Measurements from ENCODE around the gene KRTAP1-5.
"Not testable (repeated sequence)": the region's sequence is repeated elsewhere in the genome, so short reads cannot be mapped to it uniquely, and the experiment has no call there.

Gene KRTAP1-5

DNA sequence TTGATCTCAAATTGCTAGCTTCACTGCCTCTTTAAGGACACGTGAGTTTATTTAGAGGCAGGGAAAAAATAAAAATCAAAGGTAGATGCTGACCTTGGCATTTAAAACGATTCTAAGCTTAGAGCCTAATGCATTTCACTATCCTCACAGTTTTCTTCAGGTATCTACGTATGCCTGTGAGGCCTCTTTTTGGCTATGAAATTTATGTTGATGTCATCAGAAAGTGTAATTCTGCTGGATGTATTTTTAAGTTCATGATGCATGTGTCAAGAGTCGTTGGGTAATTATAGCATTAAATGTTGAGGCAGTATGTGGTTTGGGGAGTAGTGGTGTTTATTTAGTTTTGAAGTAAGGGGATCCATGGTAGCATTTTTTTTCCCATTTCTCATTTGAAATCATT, 23.1 kb downstream of the KRTAP1-5 start:
- DNase-seq, result no peak
- TF ChIP-seq POLR2A (IDR thresholded peaks at IDR 0.05; ENCODE audit: low read length) (no peak), GATA1 (IDR thresholded peaks at IDR 0.05; ENCODE audit: low read depth, low read length) (no peak)

DNA sequence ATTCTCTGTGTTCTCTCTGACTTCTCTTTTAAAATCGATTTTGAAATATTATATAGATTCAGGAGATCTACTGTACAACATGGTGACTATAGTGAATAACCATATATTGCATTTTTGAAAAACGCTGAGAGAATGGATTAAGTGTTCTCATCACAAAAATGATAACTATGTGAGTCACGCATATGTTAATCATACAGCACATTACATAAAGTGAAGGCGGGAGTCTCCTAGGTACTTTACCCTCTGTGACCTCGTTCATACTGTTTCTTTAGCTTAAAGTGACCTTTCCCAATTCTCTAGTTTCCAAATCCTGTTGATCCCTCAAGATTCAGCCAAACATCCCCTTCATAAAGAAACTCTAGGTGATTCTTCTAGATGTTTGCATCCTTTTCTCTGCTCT, 24.2 kb downstream of the KRTAP1-5 start:
- no peak for DNase-seq
- TF ChIP-seq GATA1 (IDR thresholded peaks at IDR 0.05; ENCODE audit: low read depth, low read length) (no peak), POLR2A (IDR thresholded peaks at IDR 0.05; ENCODE audit: low read length) (no peak)

DNA sequence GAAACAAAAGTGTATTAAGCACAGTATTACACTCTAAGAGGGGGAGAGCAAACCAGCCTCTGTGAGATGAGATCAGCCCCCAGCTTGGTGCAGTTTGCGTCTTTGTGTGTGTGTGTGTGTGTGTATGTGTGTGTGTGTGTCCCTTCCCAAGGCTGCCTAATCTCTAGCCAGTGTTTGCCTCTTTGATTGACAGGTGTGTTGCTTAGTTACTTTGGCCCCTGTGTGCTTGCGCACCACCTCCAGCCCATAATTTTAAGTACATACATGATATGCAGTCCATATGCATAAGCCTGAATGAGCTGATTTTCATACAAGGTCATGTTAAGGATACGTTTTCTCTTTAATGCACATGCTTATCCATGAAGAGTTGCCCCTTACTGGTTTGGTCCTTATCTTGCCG, 25.2 kb downstream of the KRTAP1-5 start:
- no peak for TF ChIP-seq POLR2A (IDR thresholded peaks at IDR 0.05; ENCODE audit: low read length)
- TF ChIP-seq GATA1 (IDR thresholded peaks at IDR 0.05; ENCODE audit: low read depth, low read length), result no peak
- no peak for DNase-seq

DNA sequence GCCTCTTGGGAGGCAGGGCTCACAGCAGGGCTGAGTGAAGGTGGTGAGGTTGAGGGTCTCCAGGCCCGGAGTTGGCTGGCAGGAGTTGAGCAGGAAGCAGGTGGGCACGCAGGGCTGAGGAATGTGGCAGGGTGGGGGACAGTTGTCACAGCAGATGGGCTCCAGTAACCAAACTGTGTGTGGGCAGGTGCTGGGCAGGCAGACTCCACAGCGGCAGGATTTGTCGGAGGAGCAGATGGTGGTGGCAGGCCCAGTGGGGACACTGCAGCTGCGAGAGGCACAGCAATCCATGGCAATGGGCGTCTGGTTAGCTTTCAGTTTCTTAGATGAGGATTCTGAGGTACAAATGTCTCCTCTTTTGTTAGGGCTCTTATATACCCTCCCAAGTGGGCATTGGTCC, 27.4 kb downstream of the KRTAP1-5 start, which contains the start of gene KRTAP3-2:
Gene KRTAP3-2, minus strand, starts transcription at position 344 of the 400 bp plus-strand sequence. Its CDS starts 53 bp downstream, at position 291.
- DNase-seq, result not testable (repeated sequence)

DNA sequence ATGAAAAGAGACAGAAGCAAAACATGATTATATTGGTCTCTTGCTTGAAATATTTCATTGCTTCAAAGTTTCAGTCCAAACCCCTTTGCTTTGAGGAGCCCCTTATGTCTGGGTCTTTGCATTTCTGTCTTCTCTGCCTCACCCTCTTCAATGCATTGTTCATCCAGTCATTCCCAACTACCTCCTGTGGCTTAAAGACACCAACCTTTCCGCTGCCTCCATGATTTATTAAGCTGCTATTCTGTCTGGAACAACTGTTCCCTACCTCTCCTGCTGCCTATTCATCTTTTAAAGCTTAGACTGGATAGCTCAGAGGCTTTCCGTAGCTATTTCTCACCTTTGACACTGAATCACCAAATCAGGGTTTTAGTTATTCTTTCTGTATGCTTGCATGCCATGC, 29.6 kb downstream of the KRTAP1-5 start:
- DNase-seq, result no peak
- no peak for TF ChIP-seq POLR2A (IDR thresholded peaks at IDR 0.05; ENCODE audit: low read length)
- TF ChIP-seq GATA1 (IDR thresholded peaks at IDR 0.05; ENCODE audit: low read depth, low read length), result no peak

DNA sequence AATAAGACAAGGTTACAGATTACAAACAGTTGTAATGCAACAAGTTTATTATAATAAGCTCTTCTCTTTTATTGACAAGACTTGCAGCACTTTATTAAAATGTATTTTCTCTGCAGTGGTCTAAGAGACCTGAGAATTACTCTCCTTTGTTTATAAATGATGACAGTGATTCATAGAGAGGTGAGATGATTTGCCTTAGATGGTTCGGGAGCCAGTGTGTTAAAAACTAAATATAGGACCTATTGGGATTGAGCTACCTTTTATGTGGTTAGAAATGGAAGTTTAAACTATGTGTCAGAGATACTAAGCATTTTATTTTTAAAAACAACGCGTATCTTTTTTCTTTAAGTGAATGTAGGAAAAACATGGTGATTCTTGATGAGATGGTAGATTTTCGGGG, 30.2 kb downstream of the KRTAP1-5 start:
- no peak for DNase-seq
- TF ChIP-seq GATA1 (IDR thresholded peaks at IDR 0.05; ENCODE audit: low read depth, low read length) (no peak), POLR2A (IDR thresholded peaks at IDR 0.05; ENCODE audit: low read length) (no peak)

DNA sequence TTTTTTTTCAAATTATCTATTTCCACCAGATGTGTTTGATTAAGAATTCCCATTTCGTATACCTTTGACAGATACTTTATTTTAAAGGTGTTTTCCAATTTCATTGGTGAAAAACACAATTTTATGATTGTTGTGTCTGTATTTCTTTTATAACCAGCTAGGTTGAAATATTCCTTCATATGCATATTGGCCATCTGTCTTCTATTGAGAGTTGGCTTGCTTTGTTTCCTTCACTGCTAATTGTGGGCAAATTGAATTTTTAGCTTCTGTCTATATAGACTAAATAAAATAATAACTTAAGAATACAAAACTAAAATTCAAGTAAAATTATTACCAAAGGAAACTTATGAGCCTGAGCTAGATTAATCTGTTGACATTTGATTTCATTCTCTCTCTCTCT, 31.9 kb downstream of the KRTAP1-5 start:
- TF ChIP-seq POLR2A (IDR thresholded peaks at IDR 0.05; ENCODE audit: low read length), result no peak
- no peak for TF ChIP-seq GATA1 (IDR thresholded peaks at IDR 0.05; ENCODE audit: low read depth, low read length)

DNA sequence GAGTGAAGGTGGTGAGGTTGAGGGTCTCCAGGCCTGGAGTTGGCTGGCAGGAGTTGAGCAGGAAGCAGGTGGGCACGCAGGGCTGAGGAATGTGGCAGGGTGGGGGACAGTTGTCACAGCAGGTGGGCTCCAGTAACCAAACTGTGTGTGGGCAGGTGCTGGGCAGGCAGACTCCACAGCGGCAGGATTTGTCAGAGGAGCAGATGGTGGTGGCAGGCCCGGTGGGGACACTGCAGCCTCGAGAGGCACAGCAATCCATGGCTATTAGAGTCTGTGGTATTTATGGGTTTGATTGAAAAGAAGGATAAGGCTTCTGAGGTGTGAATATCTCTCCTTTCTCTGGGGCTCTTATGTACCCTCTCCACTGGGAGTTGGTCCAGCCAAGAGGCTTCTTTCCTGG, 33.2 kb downstream of the KRTAP1-5 start, which contains the start of gene KRTAP3-3:
Gene KRTAP3-3, minus strand, starts transcription at position 326 of the 400 bp plus-strand sequence. Its CDS starts 67 bp downstream, at position 259.
- no peak for TF ChIP-seq GATA1 (IDR thresholded peaks at IDR 0.05; ENCODE audit: low read depth, low read length)
- TF ChIP-seq POLR2A (IDR thresholded peaks at IDR 0.05; ENCODE audit: low read length), result no peak
- DNase-seq, result no peak

More for the DNA sequence above, 31.9 kb downstream of the KRTAP1-5 start:
- DNase-seq, result no peak

DNA sequence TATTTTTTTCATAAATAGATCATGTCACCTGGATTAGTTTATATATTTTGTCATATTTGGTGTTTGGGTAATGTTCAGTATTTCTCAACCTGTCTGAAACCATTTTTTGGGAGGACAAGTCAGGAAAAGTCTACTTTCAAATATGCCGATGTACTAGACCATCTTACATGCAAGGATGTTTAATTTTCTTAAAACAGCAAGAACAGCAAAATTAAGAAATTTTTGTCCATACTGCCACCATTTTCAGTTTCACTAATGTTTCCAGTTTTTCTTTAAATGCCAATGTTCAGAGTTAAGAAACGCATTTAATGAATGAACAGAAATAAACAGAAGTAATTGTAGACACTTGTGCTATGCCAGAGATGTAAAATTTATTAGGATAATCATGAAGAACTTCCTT, 33.9 kb downstream of the KRTAP1-5 start:
- TF ChIP-seq POLR2A (IDR thresholded peaks at IDR 0.05; ENCODE audit: low read length) (no peak), GATA1 (IDR thresholded peaks at IDR 0.05; ENCODE audit: low read depth, low read length) (no peak)
- DNase-seq, result no peak

DNA sequence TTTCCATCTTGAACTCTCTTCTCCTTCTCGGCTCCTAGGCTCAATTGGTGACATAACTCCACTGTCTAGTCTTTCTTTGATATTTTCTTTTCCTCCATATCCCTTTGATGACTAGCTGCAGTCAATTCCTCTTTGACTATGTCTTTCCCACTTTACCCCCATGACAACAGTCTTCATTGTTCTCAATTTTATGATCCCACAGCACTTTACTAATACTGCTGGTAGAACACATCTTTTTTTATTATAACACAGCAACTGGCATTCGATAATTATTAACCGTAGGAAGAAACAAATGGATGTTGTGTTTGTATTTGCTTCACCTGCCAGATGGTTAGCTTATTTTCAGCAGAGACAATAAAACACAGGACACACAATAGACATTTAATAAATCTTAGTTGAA, 34.3 kb downstream of the KRTAP1-5 start:
- DNase-seq, result no peak
- no peak for TF ChIP-seq POLR2A (IDR thresholded peaks at IDR 0.05; ENCODE audit: low read length)
- no peak for TF ChIP-seq GATA1 (IDR thresholded peaks at IDR 0.05; ENCODE audit: low read depth, low read length)

DNA sequence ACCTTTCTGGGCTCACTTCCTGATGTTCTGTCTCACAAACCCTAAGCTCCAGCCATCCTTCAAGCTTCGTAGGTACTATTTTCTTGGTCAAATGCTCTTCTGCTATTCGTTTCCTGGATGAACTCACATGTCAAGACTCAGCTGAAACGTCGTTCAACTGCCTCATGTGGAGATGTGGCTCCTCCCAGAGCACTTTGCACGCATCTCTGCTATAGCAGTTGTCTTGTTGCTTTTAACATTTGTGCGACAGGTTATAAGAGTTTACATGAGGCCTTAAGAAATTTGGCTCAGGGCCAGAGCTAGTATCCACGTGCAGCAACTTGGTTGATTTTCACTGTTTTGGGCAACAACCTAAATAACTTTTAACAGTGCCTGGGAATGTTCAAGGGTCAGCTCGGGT, 40.1 kb downstream of the KRTAP1-5 start:
- TF ChIP-seq POLR2A (IDR thresholded peaks at IDR 0.05; ENCODE audit: low read length), result no peak
- TF ChIP-seq GATA1 (IDR thresholded peaks at IDR 0.05; ENCODE audit: low read depth, low read length), result no peak
- no peak for DNase-seq

DNA sequence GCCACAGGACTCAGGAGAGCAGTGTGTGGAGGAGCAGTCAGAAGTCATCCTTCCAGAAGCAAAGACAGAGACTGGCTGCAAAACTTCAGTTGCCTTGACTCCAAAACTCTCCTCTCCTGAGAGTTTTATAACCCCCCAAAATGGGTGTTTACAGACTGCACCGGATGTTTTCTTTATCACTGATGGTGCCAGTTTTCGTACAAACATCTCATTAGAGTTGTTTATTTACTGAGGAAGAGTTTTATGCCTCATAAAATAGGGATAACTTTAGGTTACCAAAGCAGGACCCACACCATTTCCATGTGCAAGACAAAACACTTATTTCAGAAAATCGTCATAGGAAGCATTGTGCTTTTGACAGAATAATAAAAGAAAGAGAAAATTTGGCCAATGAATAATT, 42.8 kb downstream of the KRTAP1-5 start, which contains the start of gene KRT40:
Gene KRT40, minus strand, starts transcription at position 101 of the 400 bp plus-strand sequence. Its CDS starts 53 bp downstream, at position 48.
- no peak for DNase-seq
- no peak for TF ChIP-seq POLR2A (IDR thresholded peaks at IDR 0.05; ENCODE audit: low read length)
- no peak for TF ChIP-seq GATA1 (IDR thresholded peaks at IDR 0.05; ENCODE audit: low read depth, low read length)

DNA sequence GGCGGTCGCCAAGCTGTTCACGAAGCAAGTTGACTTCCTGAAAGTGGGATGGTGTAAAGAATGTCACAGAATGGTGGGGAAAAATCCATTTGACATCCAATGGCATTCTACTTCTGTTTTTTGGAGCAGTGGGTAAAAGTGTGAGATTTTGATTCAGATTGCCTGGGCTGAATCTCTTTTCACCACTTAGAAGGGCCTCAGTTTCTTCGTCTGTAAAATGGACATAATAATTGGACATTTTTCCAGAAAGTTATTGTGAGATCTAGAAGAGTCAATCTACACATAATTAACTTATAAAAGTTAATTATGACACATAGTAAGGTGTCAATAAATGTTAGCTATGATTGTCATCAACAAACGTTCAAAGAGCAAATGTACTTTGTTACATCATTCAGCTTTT, 45.9 kb downstream of the KRTAP1-5 start:
- no peak for TF ChIP-seq GATA1 (IDR thresholded peaks at IDR 0.05; ENCODE audit: low read depth, low read length)
- TF ChIP-seq POLR2A (IDR thresholded peaks at IDR 0.05; ENCODE audit: low read length), result no peak
- DNase-seq, result no peak

DNA sequence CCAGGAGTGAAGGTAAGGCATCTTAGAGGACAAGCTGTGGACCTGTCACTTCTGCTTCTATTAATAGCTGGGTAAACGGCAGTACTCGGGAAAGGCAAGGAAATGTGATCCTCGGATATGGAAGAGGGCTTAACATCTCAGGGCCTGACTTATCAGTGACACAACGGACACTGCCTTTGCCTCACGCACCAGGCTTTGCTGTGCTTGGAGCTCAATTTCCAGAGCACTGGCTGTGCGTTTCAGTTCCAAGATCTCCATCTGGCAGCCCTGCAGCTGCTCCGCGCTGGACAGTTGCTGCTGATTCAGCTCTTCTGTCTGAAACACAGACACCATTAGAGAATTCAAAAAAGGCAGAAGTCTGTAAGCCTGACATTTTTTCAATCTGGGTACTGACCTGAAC, 46.4 kb downstream of the KRTAP1-5 start:
- DNase-seq, result no peak
- TF ChIP-seq POLR2A (IDR thresholded peaks at IDR 0.05; ENCODE audit: low read length), result no peak
- no peak for TF ChIP-seq GATA1 (IDR thresholded peaks at IDR 0.05; ENCODE audit: low read depth, low read length)

DNA sequence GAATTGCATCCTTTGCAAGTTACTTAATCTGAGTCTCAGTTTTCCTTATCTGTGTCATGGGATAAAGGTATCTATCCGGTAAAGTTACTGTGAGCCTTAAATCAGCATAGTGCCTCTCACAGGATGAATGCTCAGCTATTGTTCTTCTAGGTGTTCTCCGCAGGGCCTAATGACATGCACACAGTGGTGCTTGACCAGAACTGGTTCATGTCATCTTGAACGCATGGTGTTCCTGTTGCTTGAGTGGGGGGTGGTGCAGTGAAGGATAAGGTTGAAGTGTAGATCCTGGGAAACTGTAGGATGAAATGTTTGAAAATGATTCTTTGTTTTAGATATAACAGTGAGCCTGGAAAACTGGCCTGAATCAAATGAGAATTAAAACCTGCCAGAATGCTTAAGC, 46.9 kb downstream of the KRTAP1-5 start:
- DNase-seq, result no peak
- no peak for TF ChIP-seq POLR2A (IDR thresholded peaks at IDR 0.05; ENCODE audit: low read length)
- no peak for TF ChIP-seq GATA1 (IDR thresholded peaks at IDR 0.05; ENCODE audit: low read depth, low read length)
